Neural cell (in vitro differentiated cells): ENCODE results near the gene LFNG. TPM values are rescaled to one million over a fixed set of nuclear protein-coding genes. Genes with fewer than 3 reads are reported as not detected.

Experiments
- H2AFZ ChIP-seq: fragments of 200-600, 300-800 bp; sonication (generic), shearing (Covaris generic); 2 replicates; pipeline ENCODE4 v1.6.0; 2014; ENCODE audit warnings: low read depth, mild to moderate bottlenecking, antibody characterized with exemption, low read length, moderate library complexity
- H3F3A ChIP-seq: fragments of 200-600 bp; shearing (Covaris generic); 2 replicates; pipeline ENCODE4 v1.6.1; 2016; ENCODE audit warnings: mild to moderate bottlenecking, moderate library complexity, mixed read lengths, antibody characterized with exemption, low read length; ENCODE audit not compliant: insufficient read depth, poor library complexity, severe bottlenecking
- H3K27ac ChIP-seq: fragments of 200-600, 300-800 bp; sonication (generic), shearing (Covaris generic); 2 replicates; pipeline ENCODE4 v1.5.1; 2014; ENCODE audit warnings: mild to moderate bottlenecking, low read length, moderate library complexity
- H3K27me3 ChIP-seq: fragments of 300-800, 200-600 bp; sonication (generic), shearing (Covaris generic); 2 replicates; pipeline ENCODE4 v1.6.0; 2014; ENCODE audit warnings: mild to moderate bottlenecking, low read depth, low read length, moderate library complexity; ENCODE audit not compliant: insufficient read depth
- H3K36me3 ChIP-seq: fragments of 300-800, 200-600 bp; sonication (generic), shearing (Covaris generic); 2 replicates; pipeline ENCODE4 v1.5.1; 2014; ENCODE audit warnings: mild to moderate bottlenecking, antibody characterized with exemption, low read length, moderate library complexity; ENCODE audit not compliant: insufficient read depth
- H3K4me2 ChIP-seq: fragments of 300-800, 200-600 bp; sonication (generic), shearing (Covaris generic); 2 replicates; pipeline ENCODE4 v1.6.0; 2014; ENCODE audit warnings: mild to moderate bottlenecking, low read length
- H3K4me3 ChIP-seq: fragments of 300-800, 200-600 bp; sonication (generic), shearing (Covaris generic); 2 replicates; pipeline ENCODE4 v1.5.1; 2014; ENCODE audit warnings: mild to moderate bottlenecking, low read length, moderate library complexity
- H3K79me2 ChIP-seq: fragments of 200-600 bp; shearing (Covaris generic); replicated peaks from 2 replicates; pipeline ENCODE4 v1.6.0; 2014; ENCODE audit warnings: mild to moderate bottlenecking, low read length, moderate library complexity; ENCODE audit not compliant: insufficient read depth
- H3K9ac ChIP-seq: fragments of 300-800, 200-600 bp; sonication (generic), shearing (Covaris generic); 2 replicates; pipeline ENCODE4 v1.6.1; 2016; ENCODE audit warnings: mild to moderate bottlenecking, low read length, mixed read lengths
- H3K9me2 ChIP-seq: fragments of 200-600 bp; shearing (Covaris generic); 2 replicates; pipeline ENCODE4 v1.6.1; 2016; ENCODE audit warnings: mild to moderate bottlenecking, low read length, mixed read lengths; ENCODE audit not compliant: insufficient read depth
- H3K9me3 ChIP-seq: fragments of 200-600, 300-800 bp; sonication (generic), shearing (Covaris generic); 2 replicates; pipeline ENCODE4 v1.6.1; 2016; ENCODE audit warnings: mild to moderate bottlenecking, mixed run types, low read length, moderate library complexity, mixed read lengths
- H4K20me1 ChIP-seq: fragments of 200-600 bp; shearing (Covaris generic); 2 replicates; pipeline ENCODE4 v1.6.1; 2016; ENCODE audit warnings: mild to moderate bottlenecking, mixed run types; ENCODE audit not compliant: insufficient read depth
- CTCF ChIP-seq: fragments of 450-650 bp; IDR thresholded peaks from 2 replicates; pipeline ENCODE4 v1.5.1; 2014; ENCODE audit warnings: antibody characterized with exemption, mild to moderate bottlenecking, moderate library complexity; ENCODE audit not compliant: poor library complexity, severe bottlenecking
- EP300 ChIP-seq: fragments of 450-650 bp; conservative IDR thresholded peaks from 2 replicates; pipeline ENCODE4 v1.6.1; 2014; ENCODE audit warnings: antibody characterized with exemption, mild to moderate bottlenecking, moderate library complexity; ENCODE audit not compliant: poor library complexity, severe bottlenecking
- EZH2 ChIP-seq: fragments of 200-600, 300-800 bp; shearing (Covaris generic), sonication (generic); IDR thresholded peaks from 2 replicates; pipeline ENCODE4 v1.6.1; 2014; ENCODE audit warnings: antibody characterized with exemption, low read length, borderline replicate concordance, mild to moderate bottlenecking; ENCODE audit not compliant: insufficient read depth, poor library complexity, severe bottlenecking
- MXI1 ChIP-seq: fragments of 450-650 bp; conservative IDR thresholded peaks from 2 replicates; pipeline ENCODE4 v1.6.1; 2014; ENCODE audit warnings: antibody characterized with exemption, mild to moderate bottlenecking; ENCODE audit not compliant: poor library complexity, severe bottlenecking
- POLR2AphosphoS5 ChIP-seq: IDR thresholded peaks from 2 replicates; pipeline ENCODE4 v1.6.1; 2012
- RAD21 ChIP-seq: fragments of 450-650 bp; conservative IDR thresholded peaks from 2 replicates; pipeline ENCODE4 v1.6.1; 2014; ENCODE audit warnings: antibody characterized with exemption, mild to moderate bottlenecking, moderate library complexity
- REST ChIP-seq: IDR thresholded peaks from 2 replicates; pipeline ENCODE4 v1.6.1; 2012; ENCODE audit warnings: borderline replicate concordance
- SMC3 ChIP-seq: fragments of 450-650 bp; conservative IDR thresholded peaks from 2 replicates; pipeline ENCODE4 v1.6.1; 2014; ENCODE audit warnings: antibody characterized with exemption, mild to moderate bottlenecking, moderate library complexity; ENCODE audit not compliant: poor library complexity
- TAF1 ChIP-seq: IDR thresholded peaks from 2 replicates; pipeline ENCODE4 v1.6.1; 2012; ENCODE audit warnings: low read depth
- polyA plus RNA-seq: library from polyadenylated mRNA; depleted of rRNA; stranded (reverse); fragments of >200 nt; gene quantifications from 2 replicates; pipeline ENCODE4 v1.2.3, GENCODE V29; 2014

LFNG gene
- polyA plus RNA-seq, 1 donor from 2014 or later: 0.30 TPM

GRCh38 chr7:2572101-2572842, 52.7 kb downstream of the LFNG start:
- Histone ChIP-seq H3K9me3 (no peaks in the 10 kb centered on the region), H3K27ac (no peak overlapping the region), H3F3A (no peaks in the 10 kb centered on the region), H3K27me3 (no peaks in the 10 kb centered on the region), H3K9ac (no peak overlapping the region), H3K4me3 (no peak overlapping the region), H3K36me3 (peaks cover 6% of the 10 kb centered on the region), H3K79me2 (peaks cover 2% of the 10 kb centered on the region), H4K20me1 (no peaks in the 10 kb centered on the region), H2AFZ (no peak overlapping the region), H3K9me2 (no peaks in the 10 kb centered on the region), H3K4me2 (no peak overlapping the region)
- TF ChIP-seq EP300: no peak
- no peak for TF ChIP-seq CTCF
- no peak for TF ChIP-seq REST
- TF ChIP-seq EZH2: no peak
- no peak for TF ChIP-seq TAF1
- no peak for TF ChIP-seq RAD21
- no peak for TF ChIP-seq MXI1
- no peak for TF ChIP-seq SMC3
- no peak for TF ChIP-seq POLR2AphosphoS5

GRCh38 chr7:2573761-2574160, 54.2 kb downstream of the LFNG start:
- no peak for TF ChIP-seq SMC3
- no peak for TF ChIP-seq EP300
- no peak for TF ChIP-seq TAF1
- TF ChIP-seq REST: no peak
- TF ChIP-seq POLR2AphosphoS5: no peak
- TF ChIP-seq MXI1: no peak
- Histone ChIP-seq H4K20me1 (no peaks in the 10 kb centered on the region), H3K9me3 (no peaks in the 10 kb centered on the region), H3K36me3 (peaks cover 6% of the 10 kb centered on the region), H3K9me2 (no peaks in the 10 kb centered on the region), H3K27ac (no peak overlapping the region), H3K79me2 (no peaks in the 10 kb centered on the region), H3K4me3 (no peak overlapping the region), H3K9ac (no peak overlapping the region), H2AFZ (no peak overlapping the region), H3K27me3 (no peaks in the 10 kb centered on the region), H3F3A (no peaks in the 10 kb centered on the region), H3K4me2 (no peak overlapping the region)
